Activated CD8-positive, alpha-beta T cell treated with anti-CD3 and anti-CD28 coated beads, Interleukin-2, amount 10 ng/mL, durations not matched to agents 7 days and 5 days (primary cell): ENCODE results near the gene CORO6. TPM values are rescaled to one million over a fixed set of nuclear protein-coding genes. Genes with fewer than 3 reads are reported as not detected.

Source experiments
- ATAC-seq: fragments of 150-1000 bp; cut with Tn5 transposase; one replicate; pipeline ENCODE4 v1.10.0; 2021; ENCODE audit warnings: moderate library complexity
- CTCF ChIA-PET: fragments of 350-600 bp; sonication (Branson Sonifier 250); formaldehyde crosslinking; loops from one replicate; lab custom pipeline; 2021; ENCODE audit warnings: antibody characterized with exemption; lab: Charles Lee
- POLR2A ChIA-PET: fragments of 350-600 bp; sonication (Branson Sonifier 250); formaldehyde crosslinking; loops from one replicate; lab custom pipeline; 2021; ENCODE audit warnings: antibody characterized with exemption; lab: Charles Lee
- DNase-seq: peaks from one replicate; pipeline ENCODE4 v3.0.0-alpha.2; 2020
- H3K27ac Mint-ChIP-seq: one replicate; pipeline ENCODE4 v1.8.0; 2021; ENCODE audit warnings: mild to moderate bottlenecking, mixed read lengths
- H3K27me3 Mint-ChIP-seq: one replicate; pipeline ENCODE4 v1.8.0; 2021; ENCODE audit warnings: low read depth, mixed read lengths
- H3K36me3 Mint-ChIP-seq: one replicate; pipeline ENCODE4 v1.8.0; 2021; ENCODE audit warnings: low read depth, mixed read lengths
- H3K4me1 Mint-ChIP-seq: one replicate; pipeline ENCODE4 v1.8.0; 2021; ENCODE audit warnings: low read depth, mixed read lengths
- H3K4me3 Mint-ChIP-seq: one replicate; pipeline ENCODE4 v1.8.0; 2021; ENCODE audit warnings: mild to moderate bottlenecking, mixed read lengths
- H3K9me3 Mint-ChIP-seq: one replicate; pipeline ENCODE4 v1.8.0; 2022; ENCODE audit warnings: mixed read lengths; ENCODE audit not compliant: insufficient read depth
- total RNA-seq, 2 experiments: library from RNA; stranded (reverse); gene quantifications; one replicate each; pipeline ENCODE4 v1.2.3, GENCODE V29; 2021

The CORO6 gene
- total RNA-seq, 2 experiments from 2014 or later, result 6.2 to 6.3 TPM

DNA sequence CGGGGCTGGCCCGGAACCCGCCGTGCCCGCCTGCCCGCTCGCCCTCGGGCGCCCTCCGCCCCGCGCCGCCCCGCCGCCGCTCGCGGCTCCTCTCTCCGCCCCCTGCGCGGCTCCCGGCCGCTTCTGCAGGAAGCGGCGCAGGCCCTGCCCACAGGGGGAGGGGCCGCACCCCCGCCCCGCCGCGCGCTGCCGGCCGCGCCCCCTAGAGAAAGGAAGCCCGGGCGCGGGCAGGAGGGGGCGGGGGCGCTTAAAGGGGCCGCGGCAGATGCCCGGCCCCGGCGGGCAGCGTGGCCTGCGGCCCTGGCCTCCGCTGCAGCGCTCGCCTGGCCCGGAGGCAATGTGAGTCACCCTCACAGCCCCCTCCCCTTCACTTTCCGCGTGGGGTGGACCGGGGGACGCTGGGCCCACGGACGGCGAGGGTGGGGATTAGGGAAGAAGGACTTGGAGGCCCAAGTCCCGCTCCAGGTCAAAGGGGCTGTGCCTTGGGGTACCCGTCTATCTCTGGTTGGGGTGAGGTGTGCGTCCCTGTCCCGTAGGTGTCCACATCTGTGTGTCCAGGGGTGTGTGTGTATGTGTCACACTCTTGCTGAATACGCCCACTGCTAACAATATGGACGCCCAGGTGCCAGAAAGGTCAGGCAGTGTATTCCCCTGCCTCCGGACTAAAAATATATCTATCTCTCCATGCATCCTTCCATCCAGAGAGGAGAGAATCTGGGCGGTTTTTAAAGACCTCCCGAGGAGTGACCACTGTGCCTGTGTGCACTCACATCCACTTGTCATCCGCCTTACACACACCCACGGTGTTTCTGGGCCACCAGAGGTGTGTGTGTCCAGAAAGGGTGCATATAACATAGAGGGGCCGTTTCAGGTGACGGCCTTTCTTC lies 32.9 kb downstream of the CORO6 start, which contains the start of gene GIT1:
Gene GIT1 (minus strand): TSS at position 125 of the 887 bp plus-strand sequence. CDS start 270 bp downstream, outside the sequence.
- Mint-ChIP-seq H3K4me1 (peaks cover 73% of the 10 kb centered on the region), H3K9me3 (no peaks in the 10 kb centered on the region), H3K27me3 (no peaks in the 10 kb centered on the region), H3K27ac (peak within 1 kb of the TSS; percentile 90), H3K4me3 (peak within 1 kb of the TSS; percentile 97), H3K36me3 (peaks cover 2% of the 10 kb centered on the region)
- POLR2A ChIA-PET, result interaction anchor here (1.5 to 2.2 kb wide), 2 partner anchors 19 to 26 kb away, joined by 4 to 14 read pairs; no protein-coding TSS in a partner anchor
- DNase-seq, result peak; percentile 87
- peak; percentile 74 for ATAC-seq
- CTCF ChIA-PET, result interaction anchor here (0.8 to 2.7 kb wide), 5 partner anchors 8 to 219 kb away, joined by 3 to 21 read pairs (median 5); partner anchors contain the start of genes ABHD15 and TP53I13

DNA sequence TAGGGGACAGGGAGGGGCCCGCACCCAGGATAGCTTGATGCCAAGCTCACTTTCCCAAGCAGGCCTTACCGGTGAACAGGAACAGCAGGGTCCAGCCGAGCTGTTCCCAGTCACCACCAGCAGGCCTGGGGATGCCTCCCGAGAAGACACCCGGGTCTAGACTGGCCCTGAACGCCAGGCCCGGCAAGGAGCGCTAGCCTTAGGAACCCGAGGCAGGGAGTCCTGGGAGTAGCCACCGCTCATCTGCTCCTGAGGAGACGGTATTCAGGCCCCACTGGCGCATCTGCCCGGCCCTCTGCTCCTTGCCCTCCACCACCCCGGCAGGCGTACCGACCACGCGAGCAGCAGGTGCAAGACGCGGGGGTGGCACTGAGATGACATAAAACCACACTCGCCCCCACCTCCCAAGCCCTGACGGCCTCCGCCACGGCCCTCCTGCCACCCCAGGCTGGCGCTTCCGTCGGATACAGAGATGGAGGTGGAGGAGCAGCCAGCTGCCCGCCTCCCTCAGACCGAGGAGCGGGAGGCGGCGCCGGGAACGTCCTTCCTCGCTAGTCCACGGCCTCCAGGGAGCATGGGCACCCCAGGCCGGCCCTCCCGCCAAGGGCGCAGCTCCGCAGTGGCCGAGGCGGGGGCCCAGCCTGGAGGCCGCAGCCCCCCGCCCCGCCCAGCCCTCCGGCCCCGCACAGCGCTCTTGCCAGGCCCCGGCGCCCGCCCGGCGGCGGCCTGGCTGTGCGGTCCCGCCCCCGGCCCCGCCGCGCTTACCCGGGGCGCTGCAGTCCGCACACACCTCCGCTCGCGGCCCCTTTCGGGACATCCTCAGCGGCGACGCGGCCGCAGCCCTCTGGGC lies 33.9 kb downstream of the CORO6 start:
- H3K4me3 Mint-ChIP-seq, result peak overlapping the region; percentile 97
- ATAC-seq, result peak; percentile 24
- H3K9me3 Mint-ChIP-seq, result no peaks in the 10 kb centered on the region
- ChIA-PET CTCF (interaction anchor here (1.0 to 2.7 kb wide), 9 partner anchors 10 to 219 kb away, joined by 3 to 25 read pairs (median 8); partner anchors contain the start of genes ABHD15 and TP53I13), POLR2A (interaction anchor here (1.0 to 2.2 kb wide), 5 partner anchors 18 to 342 kb away, joined by 3 to 14 read pairs (median 4); partner anchors contain the start of genes CORO6 and NUFIP2)
- peaks cover 5% of the 10 kb centered on the region for H3K36me3 Mint-ChIP-seq
- H3K4me1 Mint-ChIP-seq, result peaks cover 76% of the 10 kb centered on the region
- DNase-seq, result peak; percentile 52
- H3K27me3 Mint-ChIP-seq, result no peaks in the 10 kb centered on the region
- peak overlapping the region; percentile 87 for H3K27ac Mint-ChIP-seq

DNA sequence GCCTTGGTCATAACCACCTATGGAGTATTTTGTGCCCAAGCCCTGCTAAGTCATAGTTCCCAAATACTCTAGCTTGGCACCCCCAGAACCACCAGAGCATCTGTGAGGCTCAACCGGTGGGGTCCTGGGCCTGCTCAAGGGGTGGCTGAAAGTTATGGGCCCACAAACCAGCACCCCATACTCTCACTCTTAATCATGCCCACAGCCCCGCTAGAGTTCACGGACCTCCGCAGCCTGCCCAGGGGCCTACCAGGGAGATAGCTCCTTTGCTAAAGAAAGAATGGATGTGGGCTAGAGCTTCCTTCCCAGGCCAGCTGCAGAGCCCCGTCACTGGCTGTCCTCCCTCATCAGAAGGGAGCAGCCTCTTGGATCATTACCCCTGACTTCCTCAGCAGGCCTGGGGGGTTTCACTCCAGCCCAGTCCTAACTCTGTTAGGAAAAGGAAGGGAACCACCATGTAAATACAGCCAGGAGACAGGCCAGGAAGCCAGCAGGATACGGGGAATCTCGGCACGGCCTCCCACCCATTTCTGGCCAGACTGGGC lies 34.6 kb downstream of the CORO6 start:
- Mint-ChIP-seq H3K4me3 (peak overlapping the region; percentile 97), H3K9me3 (no peaks in the 10 kb centered on the region), H3K36me3 (peaks cover 11% of the 10 kb centered on the region), H3K4me1 (peaks cover 79% of the 10 kb centered on the region), H3K27ac (peak overlapping the region; percentile 87), H3K27me3 (no peaks in the 10 kb centered on the region)
- CTCF ChIA-PET, result interaction anchor here (0.9 to 2.7 kb wide), 10 partner anchors 9 to 218 kb away, joined by 3 to 25 read pairs (median 7); partner anchors contain the start of genes ABHD15 and TP53I13
- POLR2A ChIA-PET, result interaction anchor here (0.8 to 2.2 kb wide), 6 partner anchors 18 to 343 kb away, joined by 3 to 14 read pairs (median 4); partner anchors contain the start of genes CORO6, NUFIP2 and TP53I13
- no peak for DNase-seq
- no peak for ATAC-seq

DNA sequence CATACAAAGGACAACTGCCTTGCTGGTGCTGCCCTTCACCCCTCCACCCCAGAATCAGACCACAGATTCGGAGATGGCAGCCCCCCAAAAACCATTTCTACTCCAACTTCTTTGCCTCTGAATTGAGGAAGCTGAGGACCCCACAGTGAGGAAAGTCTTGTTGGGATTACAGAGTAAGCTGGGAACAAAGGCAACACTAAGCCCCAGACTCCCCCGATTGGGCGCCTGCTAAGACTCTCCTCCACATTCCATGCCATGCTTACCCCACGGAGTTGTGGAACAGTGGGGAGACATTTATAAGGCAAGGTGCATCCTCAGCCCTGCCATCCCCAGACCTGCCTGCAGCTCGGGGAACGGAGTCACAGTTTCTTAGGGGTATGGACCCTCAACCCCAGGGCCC lies 35.1 kb downstream of the CORO6 start:
- peak overlapping the region; percentile 39 for H3K27ac Mint-ChIP-seq
- H3K4me1 Mint-ChIP-seq, result peaks cover 76% of the 10 kb centered on the region
- H3K9me3 Mint-ChIP-seq, result no peaks in the 10 kb centered on the region
- peaks cover 14% of the 10 kb centered on the region for H3K36me3 Mint-ChIP-seq
- DNase-seq (no peak), ATAC-seq (no peak)
- peak overlapping the region; percentile 97 for H3K4me3 Mint-ChIP-seq
- POLR2A ChIA-PET, result interaction anchor here (0.8 to 2.2 kb wide), 4 partner anchors 20 to 343 kb away, joined by 3 to 14 read pairs (median 4); partner anchors contain the start of genes CORO6 and TP53I13
- H3K27me3 Mint-ChIP-seq, result no peaks in the 10 kb centered on the region
- CTCF ChIA-PET, result interaction anchor here (0.9 to 2.7 kb wide), 10 partner anchors 9 to 218 kb away, joined by 3 to 25 read pairs (median 6); partner anchors contain the start of genes ABHD15 and TP53I13

DNA sequence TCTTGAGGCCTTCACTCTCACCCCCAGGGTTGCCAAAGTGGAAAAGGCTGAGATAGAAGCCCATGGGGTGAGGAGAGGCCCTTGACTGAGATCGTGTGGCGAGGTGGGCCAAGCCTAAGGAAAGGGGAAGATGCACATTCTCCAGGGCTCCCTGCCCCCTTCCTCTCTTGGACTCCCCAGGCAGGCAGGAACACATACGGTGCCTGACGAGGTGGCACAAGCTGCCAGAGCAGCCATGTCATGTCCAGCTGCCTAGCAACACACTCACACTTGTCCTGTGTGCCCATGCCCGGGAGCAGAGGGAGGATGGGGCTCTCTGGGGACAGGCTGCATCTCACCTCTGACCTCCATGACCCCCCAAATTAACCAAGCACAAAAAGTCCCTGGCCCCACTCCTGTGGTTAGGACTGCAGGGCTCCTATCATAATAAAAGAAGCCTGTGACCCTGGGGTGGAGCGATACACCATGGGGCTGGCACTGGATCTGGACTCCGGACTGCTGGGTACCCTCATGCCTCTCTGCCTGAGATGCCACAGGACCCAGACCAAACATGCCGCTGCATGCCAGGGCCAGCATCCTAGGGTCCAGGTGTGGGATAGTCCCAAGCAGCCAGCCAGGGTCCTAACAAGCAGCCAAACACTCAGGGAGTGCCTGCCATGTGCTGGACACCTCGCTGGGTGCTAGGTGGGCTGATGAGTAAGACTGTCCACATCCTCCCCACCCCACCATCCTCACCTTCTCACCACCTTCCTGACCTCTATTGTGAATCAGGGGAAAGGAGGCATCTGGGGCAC lies 35.8 kb downstream of the CORO6 start:
- peaks cover 69% of the 10 kb centered on the region for H3K4me1 Mint-ChIP-seq
- POLR2A ChIA-PET, result interaction anchor here (0.6 to 2.2 kb wide), 3 partner anchors 29 to 161 kb away, joined by 3 to 14 read pairs (median 11); no protein-coding TSS in a partner anchor
- H3K27ac Mint-ChIP-seq, result peak overlapping the region; percentile 61
- CTCF ChIA-PET, result interaction anchor here (0.9 to 2.7 kb wide), 10 partner anchors 8 to 217 kb away, joined by 3 to 25 read pairs (median 8); partner anchors contain the start of genes ABHD15 and TP53I13
- peaks cover 20% of the 10 kb centered on the region for H3K36me3 Mint-ChIP-seq
- no peak for DNase-seq
- no peaks in the 10 kb centered on the region for H3K9me3 Mint-ChIP-seq
- peak overlapping the region; percentile 97 for H3K4me3 Mint-ChIP-seq
- H3K27me3 Mint-ChIP-seq, result no peaks in the 10 kb centered on the region
- no peak for ATAC-seq

DNA sequence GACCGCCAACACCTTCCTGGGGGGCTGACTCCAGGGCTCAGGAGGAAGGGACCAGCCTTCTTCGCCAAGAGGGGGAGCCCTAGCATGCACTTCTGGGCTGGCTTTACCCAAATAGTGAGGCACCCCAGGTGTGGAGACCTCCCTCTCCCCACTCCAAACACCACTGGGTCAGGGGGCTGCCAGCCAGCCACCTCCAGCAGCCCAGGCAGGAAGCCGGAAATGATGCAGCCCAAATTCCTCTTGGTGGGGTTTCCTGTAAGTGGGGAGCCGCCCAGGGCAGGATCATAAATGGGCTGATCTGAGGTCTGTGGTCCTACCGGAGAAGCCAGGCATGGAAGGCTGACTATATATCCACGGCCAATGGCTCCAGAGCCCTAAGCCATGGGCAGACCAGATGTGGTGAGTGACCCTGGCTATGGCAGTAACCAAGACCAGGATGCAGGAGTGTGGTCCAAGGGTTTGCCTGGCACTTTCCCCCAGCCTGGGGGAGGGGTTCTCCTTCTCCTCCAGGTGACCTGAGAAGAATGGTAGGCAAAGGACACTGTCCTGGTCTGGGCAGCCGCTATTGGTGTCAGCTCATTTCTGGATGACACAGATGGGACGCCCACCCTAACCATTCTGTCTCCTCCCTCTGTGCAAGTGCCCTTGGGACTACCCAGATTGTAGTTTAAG lies 37.5 kb downstream of the CORO6 start:
- ATAC-seq (no peak), DNase-seq (peak; percentile 54)
- H3K4me1 Mint-ChIP-seq, result peaks cover 62% of the 10 kb centered on the region

DNA sequence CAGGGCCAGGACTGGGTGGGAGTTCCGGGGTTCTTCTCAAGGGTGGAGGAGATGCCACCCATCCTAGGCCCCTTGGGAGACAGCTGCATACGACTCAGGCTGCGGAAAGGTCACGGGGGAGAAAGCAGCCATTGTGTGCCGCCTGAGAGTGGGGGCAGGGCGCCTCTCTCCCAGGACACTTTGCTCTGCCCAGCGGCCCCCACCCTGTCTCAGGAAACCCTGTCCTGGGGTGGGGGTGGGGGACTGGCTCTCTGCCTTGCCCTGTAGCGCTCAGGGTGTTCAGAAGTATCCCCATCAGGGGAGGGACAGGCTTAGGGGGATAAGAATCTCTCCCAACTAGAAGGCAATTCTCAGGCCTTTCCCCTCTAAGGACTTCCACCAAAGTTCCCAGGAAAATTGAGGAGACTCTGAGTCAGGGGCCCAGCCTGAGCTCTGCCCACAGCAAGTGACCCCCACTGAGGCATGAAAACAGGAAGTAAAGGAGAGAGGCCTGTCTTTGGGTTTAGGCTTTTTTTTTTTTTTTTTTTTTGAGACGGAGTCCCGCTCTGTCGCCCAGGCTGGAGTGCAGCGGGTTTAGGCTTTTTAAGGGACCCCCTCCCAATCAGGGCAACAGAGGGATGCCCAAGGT lies 38.1 kb downstream of the CORO6 start:
- Mint-ChIP-seq H3K4me3 (peak overlapping the region; percentile 31), H3K36me3 (peaks cover 29% of the 10 kb centered on the region), H3K27ac (peak overlapping the region; percentile 81), H3K27me3 (no peaks in the 10 kb centered on the region), H3K9me3 (no peaks in the 10 kb centered on the region), H3K4me1 (peaks cover 60% of the 10 kb centered on the region)
- ChIA-PET POLR2A (interaction anchor here (0.9 to 1.0 kb wide), 2 partner anchors 17 to 18 kb away, joined by 3 read pairs; partner anchors contain the start of gene ABHD15), CTCF (interaction anchor here (0.5 to 2.2 kb wide), 2 partner anchors 33 to 1726 kb away, joined by 3 to 12 read pairs; no protein-coding TSS in a partner anchor)
- ATAC-seq (no peak), DNase-seq (no peak)

More for the DNA sequence above, 37.5 kb downstream of the CORO6 start:
- POLR2A ChIA-PET, result interaction anchor here (0.6 to 1.8 kb wide), 2 partner anchors 30 to 32 kb away, joined by 4 to 11 read pairs; no protein-coding TSS in a partner anchor
- no peaks in the 10 kb centered on the region for H3K27me3 Mint-ChIP-seq
- CTCF ChIA-PET, result interaction anchor here (0.5 to 1.7 kb wide), 3 partner anchors 28 to 1725 kb away, joined by 3 to 16 read pairs (median 6); no protein-coding TSS in a partner anchor
- peaks cover 23% of the 10 kb centered on the region for H3K36me3 Mint-ChIP-seq
- no peaks in the 10 kb centered on the region for H3K9me3 Mint-ChIP-seq
- peak overlapping the region; percentile 31 for H3K4me3 Mint-ChIP-seq
- H3K27ac Mint-ChIP-seq, result peak overlapping the region; percentile 81

DNA sequence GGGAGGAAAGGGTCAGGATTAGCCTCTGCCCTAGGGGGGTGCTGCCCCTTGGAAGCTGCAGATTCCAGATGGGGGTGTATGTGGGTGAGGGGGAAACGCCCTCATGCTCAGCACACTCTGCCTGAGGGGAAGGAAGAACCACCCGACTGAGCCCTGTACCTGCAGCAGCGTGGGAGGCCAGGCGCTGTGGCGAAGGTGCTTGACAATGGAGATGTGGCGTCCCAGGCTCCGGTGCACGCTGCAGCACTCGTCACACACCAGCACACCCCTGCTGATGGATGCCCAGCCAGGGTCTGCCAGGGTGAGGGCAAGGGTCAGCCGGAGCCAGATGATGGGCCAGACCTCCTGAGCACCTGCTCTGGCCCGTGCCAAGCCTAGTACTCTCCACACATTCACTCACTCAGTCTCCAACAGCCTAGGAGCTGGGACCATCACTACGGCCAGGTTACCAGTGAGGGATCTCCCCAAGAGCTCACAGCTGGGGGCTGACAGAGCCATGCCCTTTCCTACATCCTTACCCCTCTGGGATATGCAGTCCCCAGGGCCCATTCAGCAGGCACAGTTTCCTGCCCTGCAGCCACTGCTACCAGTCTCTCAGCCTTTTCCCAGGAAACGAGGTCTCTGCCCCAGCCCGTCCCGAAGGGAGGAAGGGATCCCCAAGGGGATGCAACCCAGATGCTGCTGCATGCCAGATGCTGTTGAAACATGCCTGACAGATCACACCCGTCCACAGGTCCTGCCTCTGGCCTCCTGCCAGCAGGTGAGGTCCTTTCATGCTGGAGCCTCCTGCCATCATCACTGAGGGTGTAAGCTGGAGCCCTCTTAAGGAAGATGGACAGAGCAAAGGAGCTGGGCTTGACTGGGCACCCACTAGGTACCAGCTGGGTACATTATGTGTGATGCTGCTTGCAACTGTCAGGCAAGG lies 39.1 kb downstream of the CORO6 start:
- no peaks in the 10 kb centered on the region for H3K27me3 Mint-ChIP-seq
- peaks cover 60% of the 10 kb centered on the region for H3K4me1 Mint-ChIP-seq
- CTCF ChIA-PET, result interaction anchor here (1.5 to 2.2 kb wide), 2 partner anchors 30 to 34 kb away, joined by 6 to 12 read pairs; no protein-coding TSS in a partner anchor
- no peaks in the 10 kb centered on the region for H3K9me3 Mint-ChIP-seq
- peak overlapping the region; percentile 56 for H3K27ac Mint-ChIP-seq
- DNase-seq (no peak), ATAC-seq (no peak)
- POLR2A ChIA-PET, result interaction anchor here (0.9 to 2.9 kb wide), 3 partner anchors 16 to 33 kb away, joined by 3 to 23 read pairs (median 3); partner anchors contain the start of gene ABHD15
- peaks cover 30% of the 10 kb centered on the region for H3K36me3 Mint-ChIP-seq
- no peak overlapping the region for H3K4me3 Mint-ChIP-seq
